ENCODE data around the gene PDIA2. TPM values are rescaled to one million over a fixed set of nuclear protein-coding genes. Genes with fewer than 3 reads are reported as not detected.

The PDIA2 gene
- total RNA-seq, 1 experiment from 2014 or later: not detected

- no peak for DNase-seq
These were observed 35.7 kb downstream of the PDIA2 start for GRCh38 chr16:318628-319027.

GRCh38 chr16:320206-320605 lies 37.2 kb downstream of the PDIA2 start:
- Histone ChIP-seq H2AFZ (ENCODE audit: low read length) (no peak overlapping the region), H3K9ac (ENCODE audit: low read length) (no peak overlapping the region), H3K4me3 (ENCODE audit: low read length) (no peak overlapping the region), H3K9me3 (ENCODE audit: low read length) (no peaks in the 10 kb centered on the region), H3K79me2 (ENCODE audit: low read length) (peaks cover 31% of the 10 kb centered on the region), H3K4me1 (ENCODE audit: insufficient read depth, low read length) (no peaks in the 10 kb centered on the region), H3K27ac (ENCODE audit: low read length) (no peak overlapping the region), H4K20me1 (ENCODE audit: low read length) (no peaks in the 10 kb centered on the region; the same call in 1 of the 2 replicates), H3F3A (ENCODE audit: low read length, unreplicated experiment) (no peaks in the 10 kb centered on the region), H3K9me2 (replicated peaks; ENCODE audit: low read length) (no peaks in the 10 kb centered on the region), H3K36me3 (ENCODE audit: low read depth, low read length) (no peaks in the 10 kb centered on the region), H3K27me3 (ENCODE audit: low read length) (no peaks in the 10 kb centered on the region), H3K4me2 (ENCODE audit: low read length) (no peak overlapping the region)
- no TSS peak for BruUV-seq (replicated peaks)
- intact Hi-C loops (cut with micrococcal nuclease): no loop called here
- TF ChIP-seq EZH2phosphoT487 (IDR thresholded peaks at IDR 0.05; ENCODE audit: borderline replicate concordance, low read length) (no peak), CTCF (conservative IDR thresholded peaks at IDR 0.05; ENCODE audit: low read depth, low read length) (no peak), EZH2 (IDR thresholded peaks at IDR 0.05; ENCODE audit: low read length, unreplicated experiment) (no peak)
- CTCF ChIA-PET: no interaction called here
- POLR2A ChIA-PET (ENCODE audit: unreplicated experiment): no interaction called here
- ATAC-seq (no peak), DNase-seq (no peak)

More at GRCh38 chr16:318628-319027, 35.7 kb downstream of the PDIA2 start:
- no peaks in the 10 kb centered on the region for H3K9me3 ChIP-seq (ENCODE audit: low read length)
- H3K27me3 ChIP-seq (ENCODE audit: low read length): no peaks in the 10 kb centered on the region
- H3K36me3 ChIP-seq (ENCODE audit: low read depth, low read length): no peaks in the 10 kb centered on the region
- no TSS peak for BruUV-seq (replicated peaks)
- peaks cover 19% of the 10 kb centered on the region for H3K79me2 ChIP-seq (ENCODE audit: low read length)
- ChIA-PET CTCF (no interaction called here), POLR2A (ENCODE audit: unreplicated experiment) (no interaction called here)
- no peaks in the 10 kb centered on the region; the same call in 1 of the 2 replicates for H4K20me1 ChIP-seq (ENCODE audit: low read length)
- H2AFZ ChIP-seq (ENCODE audit: low read length): no peak overlapping the region
- H3K9ac ChIP-seq (ENCODE audit: low read length): no peak overlapping the region
- H3K4me2 ChIP-seq (ENCODE audit: low read length): no peak overlapping the region
- TF ChIP-seq EZH2 (IDR thresholded peaks at IDR 0.05; ENCODE audit: low read length, unreplicated experiment) (no peak), CTCF (conservative IDR thresholded peaks at IDR 0.05; ENCODE audit: low read depth, low read length) (peak; percentile 27; the same call in 1 of the 2 replicates)
- no peaks in the 10 kb centered on the region for H3F3A ChIP-seq (ENCODE audit: low read length, unreplicated experiment)
- intact Hi-C loops (cut with micrococcal nuclease): no loop called here
- no peaks in the 10 kb centered on the region for H3K4me1 ChIP-seq (ENCODE audit: insufficient read depth, low read length)
- no peak overlapping the region for H3K4me3 ChIP-seq (ENCODE audit: low read length)
- ATAC-seq: no peak
- no peak overlapping the region for H3K27ac ChIP-seq (ENCODE audit: low read length)
- H3K9me2 ChIP-seq (replicated peaks; ENCODE audit: low read length): no peaks in the 10 kb centered on the region

GRCh38 chr16:321532-321931 lies 38.6 kb downstream of the PDIA2 start:
- CTCF ChIA-PET: no interaction called here
- H4K20me1 ChIP-seq (ENCODE audit: low read length): no peaks in the 10 kb centered on the region; the same call in 1 of the 2 replicates

More at GRCh38 chr16:321532-321931, 38.6 kb downstream of the PDIA2 start:
- Histone ChIP-seq H3K4me1 (ENCODE audit: insufficient read depth, low read length) (no peaks in the 10 kb centered on the region), H2AFZ (ENCODE audit: low read length) (no peak overlapping the region), H3K9me2 (replicated peaks; ENCODE audit: low read length) (no peaks in the 10 kb centered on the region), H3K4me2 (ENCODE audit: low read length) (no peak overlapping the region), H3K9ac (ENCODE audit: low read length) (no peak overlapping the region), H3K79me2 (ENCODE audit: low read length) (peaks cover 35% of the 10 kb centered on the region), H3K9me3 (ENCODE audit: low read length) (no peaks in the 10 kb centered on the region), H3K27ac (ENCODE audit: low read length) (no peak overlapping the region), H3F3A (ENCODE audit: low read length, unreplicated experiment) (no peaks in the 10 kb centered on the region), H3K36me3 (ENCODE audit: low read depth, low read length) (no peaks in the 10 kb centered on the region), H3K27me3 (ENCODE audit: low read length) (no peaks in the 10 kb centered on the region), H3K4me3 (ENCODE audit: low read length) (no peak overlapping the region)
- POLR2A ChIA-PET (ENCODE audit: unreplicated experiment): no interaction called here
- no peak for TF ChIP-seq EZH2phosphoT487 (IDR thresholded peaks at IDR 0.05; ENCODE audit: borderline replicate concordance, low read length)
- no peak for TF ChIP-seq CTCF (conservative IDR thresholded peaks at IDR 0.05; ENCODE audit: low read depth, low read length)
- TF ChIP-seq EZH2 (IDR thresholded peaks at IDR 0.05; ENCODE audit: low read length, unreplicated experiment): no peak
- no TSS peak for BruUV-seq (replicated peaks)
- intact Hi-C loops (cut with micrococcal nuclease): no loop called here
- ATAC-seq (no peak), DNase-seq (no peak)

All from PC-3 (cell line).